Measurements from ENCODE around the gene OLFML2B. TPM values are rescaled to one million over a fixed set of nuclear protein-coding genes. Genes with fewer than 3 reads are reported as not detected.

The OLFML2B gene
- total RNA-seq, 1 donor from 2014 or later: 3.4 TPM

DNA sequence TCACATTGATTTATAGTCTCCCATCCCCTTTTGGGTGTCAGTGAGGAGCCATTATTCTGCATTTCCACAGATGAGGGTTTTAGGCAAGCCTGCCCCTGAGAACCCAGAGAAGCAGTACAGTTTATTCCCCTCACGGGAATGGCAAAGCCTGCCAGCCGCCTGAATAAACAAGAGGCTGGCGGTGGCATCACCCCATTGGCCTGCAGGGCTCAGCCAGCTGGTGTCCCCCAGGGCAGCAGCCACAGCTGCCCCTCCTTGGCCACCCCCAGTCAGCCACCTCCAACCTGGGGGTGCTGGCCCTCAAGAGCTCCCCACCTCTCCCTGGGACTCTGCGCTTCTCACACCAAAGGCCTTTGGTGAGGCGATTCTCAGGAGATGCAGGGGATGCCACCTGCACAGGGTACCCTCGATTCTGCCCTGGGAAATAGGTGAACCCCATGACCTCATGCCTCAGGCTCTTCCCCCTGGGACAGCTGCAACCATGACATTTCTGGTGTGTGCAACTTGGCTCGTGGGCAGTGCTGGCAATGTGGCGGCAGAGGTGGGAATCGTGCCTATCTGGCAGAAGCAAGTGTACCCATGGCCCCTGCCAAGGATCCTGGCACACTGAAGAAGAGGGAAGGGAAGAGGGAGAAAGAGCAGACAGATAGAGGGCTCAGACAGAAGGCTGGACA is 14.0 kb downstream of the OLFML2B start:
- DNase-seq: peak; percentile 41
- intact Hi-C loops (cut with micrococcal nuclease): no loop called here

DNA sequence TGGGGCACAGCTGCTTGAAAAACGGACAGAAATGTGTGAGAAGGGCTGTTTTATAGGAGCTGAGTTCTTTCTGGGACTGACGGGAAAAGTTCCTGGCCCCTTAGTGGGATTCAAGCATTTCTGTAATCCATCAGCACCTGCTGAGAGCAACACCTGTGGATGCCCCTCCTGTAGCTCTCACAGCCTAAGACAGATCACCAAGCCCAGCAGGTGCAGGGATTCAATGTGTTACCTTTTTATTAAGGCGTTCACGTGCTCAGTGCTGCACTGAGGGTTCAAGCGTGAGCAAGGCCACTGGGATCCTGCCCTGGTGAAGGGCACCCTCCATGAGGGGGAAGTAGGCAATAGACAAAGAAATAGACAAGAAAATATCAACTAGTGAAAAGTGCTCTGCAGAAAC is 14.9 kb downstream of the OLFML2B start:
- Histone ChIP-seq H3K9me3 (replicated peaks) (peaks cover 6% of the 10 kb centered on the region), H3K27ac (replicated peaks) (no peak overlapping the region), H3K36me3 (no peaks in the 10 kb centered on the region), H3K4me3 (no peak overlapping the region), H3K4me1 (peaks cover 52% of the 10 kb centered on the region), H3K27me3 (ENCODE audit: low read depth) (no peaks in the 10 kb centered on the region)
- no peak for TF ChIP-seq CTCF (IDR thresholded peaks at IDR 0.05; ENCODE audit: borderline replicate concordance)
- intact Hi-C loops (cut with micrococcal nuclease): no loop called here
- no peak for DNase-seq

More for the DNA sequence above, 14.0 kb downstream of the OLFML2B start:
- peaks cover 6% of the 10 kb centered on the region for H3K9me3 ChIP-seq (replicated peaks)
- TF ChIP-seq CTCF (IDR thresholded peaks at IDR 0.05; ENCODE audit: borderline replicate concordance): no peak
- no peaks in the 10 kb centered on the region for H3K36me3 ChIP-seq
- no peaks in the 10 kb centered on the region for H3K27me3 ChIP-seq (ENCODE audit: low read depth)
- peaks cover 52% of the 10 kb centered on the region for H3K4me1 ChIP-seq
- H3K27ac ChIP-seq (replicated peaks): peak overlapping the region; percentile 86
- H3K4me3 ChIP-seq: no peak overlapping the region

- peak; percentile 21 for TF ChIP-seq CTCF (IDR thresholded peaks at IDR 0.05; ENCODE audit: borderline replicate concordance)
- peak overlapping the region; percentile 39 for H3K27ac ChIP-seq (replicated peaks)
- no peak overlapping the region for H3K4me3 ChIP-seq
- intact Hi-C loops (cut with micrococcal nuclease): no loop called here
- no peaks in the 10 kb centered on the region for H3K9me3 ChIP-seq (replicated peaks)
- H3K36me3 ChIP-seq: no peaks in the 10 kb centered on the region
- no peak for DNase-seq
- peaks cover 47% of the 10 kb centered on the region for H3K4me1 ChIP-seq
- no peaks in the 10 kb centered on the region for H3K27me3 ChIP-seq (ENCODE audit: low read depth)
These were observed 16.2 kb downstream of the OLFML2B start for GRCh38 chr1:162007466-162007865.

- H3K9me3 ChIP-seq (replicated peaks): no peaks in the 10 kb centered on the region
- intact Hi-C loops (cut with micrococcal nuclease): no loop called here
- H3K27me3 ChIP-seq (ENCODE audit: low read depth): no peaks in the 10 kb centered on the region
- DNase-seq: no peak
- no peak overlapping the region for H3K4me3 ChIP-seq
- H3K4me1 ChIP-seq: peaks cover 33% of the 10 kb centered on the region
- no peak for TF ChIP-seq CTCF (IDR thresholded peaks at IDR 0.05; ENCODE audit: borderline replicate concordance)
- no peak overlapping the region for H3K27ac ChIP-seq (replicated peaks)
- no peaks in the 10 kb centered on the region for H3K36me3 ChIP-seq
These were observed 17.6 kb downstream of the OLFML2B start for GRCh38 chr1:162006081-162006480.

GRCh38 chr1:162004441-162004950 is 19.2 kb downstream of the OLFML2B start:
- Histone ChIP-seq H3K27me3 (ENCODE audit: low read depth) (no peaks in the 10 kb centered on the region), H3K4me1 (peaks cover 18% of the 10 kb centered on the region), H3K36me3 (no peaks in the 10 kb centered on the region), H3K4me3 (no peak overlapping the region), H3K9me3 (replicated peaks) (no peaks in the 10 kb centered on the region), H3K27ac (replicated peaks) (no peak overlapping the region)
- no peak for TF ChIP-seq CTCF (IDR thresholded peaks at IDR 0.05; ENCODE audit: borderline replicate concordance)
- intact Hi-C loops (cut with micrococcal nuclease): no loop called here
- DNase-seq: no peak
